Body of pancreas (tissue), 4 donors: ENCODE measurements around the gene ATRNL1.

ENCODE experiments used
- CTCF ChIP-seq, 7 experiments: fragments of 450-650 bp in 4 of 7; fragments of 200-600 bp in 3 of 7; sonication (generic) in 3 of 7; IDR thresholded peaks; one replicate each; pipeline ENCODE4 v1.5.1; 2016 to 2019; ENCODE audit warnings: antibody characterized with exemption in 7 of 7
- POLR2A ChIP-seq, 3 donors: fragments of 450-650 bp; IDR thresholded peaks; one replicate each; pipeline ENCODE4 v1.6.1; 2016; ENCODE audit warnings: antibody characterized with exemption in 3 of 3, mild to moderate bottlenecking in 2 of 3

GRCh38 chr10:115936926-115937767 is 844.0 kb downstream of the ATRNL1 start:
- TF ChIP-seq POLR2A (IDR thresholded peaks at IDR 0.05) (no peak), CTCF (IDR thresholded peaks at IDR 0.05) (no peak)
